GM12874 (cell line): ENCODE measurements around the gene POLE.

ENCODE experiments used
- CTCF ChIP-seq: IDR thresholded peaks from 2 replicates; pipeline ENCODE4 v1.5.1; 2011; ENCODE audit warnings: low read depth, mild to moderate bottlenecking, control low read depth, low read length, moderate library complexity; ENCODE audit not compliant: insufficient read depth

The POLE gene

DNA sequence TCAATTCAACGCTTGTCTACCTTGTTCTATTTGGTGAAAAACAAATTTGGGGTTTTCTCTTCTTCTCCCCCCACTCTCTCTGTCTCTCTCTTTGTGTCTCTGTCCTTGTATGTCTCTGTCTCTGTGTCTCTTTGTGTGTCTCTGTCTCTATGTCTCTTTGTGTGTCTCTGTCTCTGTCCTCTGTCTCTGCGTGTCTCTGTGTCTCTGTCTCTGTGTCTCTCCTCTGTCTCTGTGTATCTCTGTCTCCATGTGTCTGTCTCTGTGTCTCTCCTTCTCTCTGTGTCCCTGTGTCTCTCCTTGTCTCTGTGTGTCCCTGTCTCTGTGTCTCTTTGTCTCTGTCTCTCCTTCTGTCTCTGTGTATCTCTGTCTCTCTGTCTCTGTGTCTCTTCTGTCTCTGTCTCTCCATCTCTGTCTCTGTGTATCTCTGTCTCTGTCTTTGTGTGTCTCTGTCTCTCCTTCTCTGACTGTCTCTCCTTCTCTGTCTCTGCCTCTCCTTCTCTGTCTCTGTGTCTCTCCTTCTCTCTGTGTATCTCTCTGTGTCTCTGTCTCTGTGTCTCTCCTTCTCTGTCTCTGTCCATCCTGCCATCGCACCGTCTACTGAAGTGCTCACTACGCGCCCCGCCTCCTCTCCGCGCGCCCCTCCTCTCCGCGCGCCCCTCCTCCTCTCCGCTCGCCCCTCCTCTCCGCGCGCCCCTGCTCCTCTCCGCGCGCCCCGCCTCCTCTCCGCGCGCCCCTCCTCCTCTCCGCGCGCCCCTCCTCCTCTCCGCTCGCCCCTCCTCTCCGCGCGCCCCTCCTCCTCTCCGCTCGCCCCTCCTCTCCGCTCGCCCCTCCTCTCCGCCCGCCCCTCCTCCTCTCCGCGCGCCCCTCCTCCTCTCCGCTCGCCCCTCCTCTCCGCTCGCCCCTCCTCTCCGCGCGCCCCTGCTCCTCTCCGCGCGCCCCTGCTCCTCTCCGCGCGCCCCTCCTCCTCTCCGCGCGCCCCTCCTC is 89.5 kb downstream of the POLE start:
- no peak for TF ChIP-seq CTCF

GRCh38 chr12:132596016-132596415 is 91.1 kb downstream of the POLE start:
- no peak for TF ChIP-seq CTCF

DNA sequence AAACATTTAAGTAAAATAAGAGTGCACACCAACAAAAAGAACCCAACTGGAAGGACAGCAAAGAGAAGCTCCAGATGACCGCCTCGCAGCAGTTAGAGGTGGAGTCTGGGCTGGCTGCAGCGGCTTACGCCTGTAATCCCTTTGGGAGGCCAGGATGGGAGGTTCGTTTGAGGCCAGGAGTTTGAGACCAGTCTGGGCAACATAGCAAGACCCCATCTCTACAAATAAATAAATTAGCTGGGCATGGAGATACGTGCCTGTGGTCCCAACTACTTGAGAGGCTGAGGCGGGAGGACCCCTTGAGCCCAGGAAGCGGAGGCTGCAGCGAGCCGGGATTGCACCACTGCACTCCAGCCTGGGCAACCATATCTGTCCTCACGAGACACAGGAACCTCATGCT is 92.0 kb downstream of the POLE start:
- no peak for TF ChIP-seq CTCF

DNA sequence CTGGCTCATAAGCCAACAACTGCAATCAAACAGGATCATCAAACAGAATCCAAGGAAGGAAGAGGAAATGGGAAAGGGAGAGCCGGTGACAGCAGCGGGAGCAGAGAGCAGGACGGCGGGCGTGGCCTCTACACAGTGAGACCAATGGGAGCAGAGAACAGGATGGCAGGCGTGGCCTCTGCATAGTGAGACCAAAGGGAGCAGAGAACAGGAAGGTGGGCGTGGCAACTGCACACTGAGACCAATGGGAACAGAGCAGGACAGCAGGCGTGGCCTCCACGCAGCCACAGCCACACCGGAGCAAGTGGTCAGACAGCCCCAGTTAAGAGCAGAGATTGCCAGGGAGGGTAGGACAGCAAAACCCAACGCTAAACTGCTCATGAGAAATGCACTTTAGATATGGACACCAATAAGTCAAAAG is 93.2 kb downstream of the POLE start:
- no peak for TF ChIP-seq CTCF

DNA sequence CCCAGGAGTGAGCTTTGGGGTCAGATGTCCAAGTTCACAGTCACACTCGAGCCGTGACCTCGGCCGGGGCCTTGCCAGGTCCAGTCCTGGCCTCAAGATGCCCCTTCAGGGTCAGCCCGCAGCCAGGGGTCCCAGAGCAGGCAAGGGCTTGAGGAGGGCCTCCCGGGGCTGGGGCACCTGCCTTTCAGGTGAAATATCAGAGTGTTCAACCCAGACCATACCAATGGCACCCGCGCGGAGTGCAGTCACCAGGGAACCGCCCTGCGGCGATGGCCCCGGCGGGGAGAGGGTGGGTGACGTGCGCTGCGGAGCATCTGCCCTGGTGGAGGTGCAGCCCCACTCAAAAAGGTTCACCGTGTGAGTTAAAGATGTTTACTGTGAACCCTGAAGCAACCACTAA is 93.6 kb downstream of the POLE start:
- no peak for TF ChIP-seq CTCF

DNA sequence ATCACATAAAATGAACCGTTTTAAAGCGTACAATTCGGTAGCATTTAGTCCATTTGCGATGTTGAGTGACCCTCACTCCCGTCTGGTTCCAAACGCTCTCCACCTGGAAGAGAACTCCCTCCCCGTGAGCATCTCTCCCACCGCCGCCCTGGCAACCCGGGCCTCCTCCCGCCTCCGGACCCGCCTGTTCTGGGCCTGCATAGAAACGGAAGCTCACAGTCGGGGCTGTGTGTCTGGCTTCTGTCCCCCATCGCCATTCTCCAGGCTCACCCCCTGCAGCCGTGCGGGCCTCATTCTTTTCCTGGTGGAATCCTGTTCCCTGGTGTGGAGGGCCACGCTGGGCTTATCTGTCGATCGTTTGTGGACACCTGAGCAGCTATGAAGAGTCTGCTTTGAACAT is 94.1 kb downstream of the POLE start:
- TF ChIP-seq CTCF, result no peak

- TF ChIP-seq CTCF, result no peak
These were observed 94.7 kb downstream of the POLE start for GRCh38 chr12:132592282-132592970.
